Ecto neural progenitor cell (in vitro differentiated cells): ENCODE data around the gene TIMP2.
"Not testable (repeated sequence)": the region's sequence is repeated elsewhere in the genome, so short reads cannot be mapped to it uniquely, and the experiment has no call there.

Experiments
- DNase-seq: peaks from one replicate; pipeline ENCODE4 v3.0.0-alpha.2; 2018; ENCODE audit warnings: low spot score

TIMP2 gene

GRCh38 chr17:78954684-78955083 lies 29.5 kb upstream of the TIMP2 start:
- no peak for DNase-seq

GRCh38 chr17:78953356-78954350 lies 28.5 kb upstream of the TIMP2 start:
- DNase-seq = peak; percentile 57

GRCh38 chr17:78952706-78953105 lies 27.5 kb upstream of the TIMP2 start:
- DNase-seq = no peak

GRCh38 chr17:78951967-78952551 lies 26.9 kb upstream of the TIMP2 start:
- peak; percentile 46 for DNase-seq

GRCh38 chr17:78950870-78951269 lies 25.7 kb upstream of the TIMP2 start:
- no peak for DNase-seq

- no peak for DNase-seq
Observed at GRCh38 chr17:78947235-78948149, 22.3 kb upstream of the TIMP2 start.

GRCh38 chr17:78946631-78947030 lies 21.4 kb upstream of the TIMP2 start:
- DNase-seq = no peak

GRCh38 chr17:78946131-78946530 lies 20.9 kb upstream of the TIMP2 start:
- DNase-seq = no peak

- DNase-seq = not testable (repeated sequence)
Observed at GRCh38 chr17:78945455-78945854, 20.3 kb upstream of the TIMP2 start.

GRCh38 chr17:78944956-78945355 lies 19.8 kb upstream of the TIMP2 start:
- DNase-seq = no peak

- DNase-seq = no peak
Observed at GRCh38 chr17:78944026-78944425, 18.8 kb upstream of the TIMP2 start.

GRCh38 chr17:78940708-78941107 lies 15.5 kb upstream of the TIMP2 start:
- peak; percentile 52 for DNase-seq

GRCh38 chr17:78940258-78940657 lies 15.1 kb upstream of the TIMP2 start:
- no peak for DNase-seq

- DNase-seq = no peak
Observed at GRCh38 chr17:78939615-78940014, 14.4 kb upstream of the TIMP2 start.

- no peak for DNase-seq
Observed at GRCh38 chr17:78937561-78937960, 12.4 kb upstream of the TIMP2 start.

- peak; percentile 52 for DNase-seq
Observed at GRCh38 chr17:78935419-78936323, 10.5 kb upstream of the TIMP2 start.

GRCh38 chr17:78934681-78935418 lies 9.7 kb upstream of the TIMP2 start:
- no peak for DNase-seq

- DNase-seq = peak; percentile 88
Observed at GRCh38 chr17:78933959-78934568, 8.9 kb upstream of the TIMP2 start.

- peak; percentile 50 for DNase-seq
Observed at GRCh38 chr17:78933025-78933958, 8.1 kb upstream of the TIMP2 start.
